Glomerular visceral epithelial cell (primary cell): ENCODE results near the gene ANXA7.
"Not testable (repeated sequence)": the region's sequence is repeated elsewhere in the genome, so short reads cannot be mapped to it uniquely, and the experiment has no call there.

Experiments
- DNase-seq: peaks from one replicate; pipeline ENCODE4 v3.0.0-alpha.2; 2016; ENCODE audit errors: extremely low spot score

The ANXA7 gene

GRCh38 chr10:73339436-73339835 is 74.4 kb downstream of the ANXA7 start:
- no peak for DNase-seq

GRCh38 chr10:73338801-73339368 is 75.0 kb downstream of the ANXA7 start:
- no peak for DNase-seq

GRCh38 chr10:73333202-73333601 is 80.7 kb downstream of the ANXA7 start:
- DNase-seq = no peak

GRCh38 chr10:73332379-73332778 is 81.5 kb downstream of the ANXA7 start:
- no peak for DNase-seq

- not testable (repeated sequence) for DNase-seq
These were observed 85.3 kb downstream of the ANXA7 start for GRCh38 chr10:73328523-73328922.

- DNase-seq = not testable (repeated sequence)
These were observed 88.6 kb downstream of the ANXA7 start for GRCh38 chr10:73325290-73325689.
